ENCODE results near the gene GPR152.

DNA sequence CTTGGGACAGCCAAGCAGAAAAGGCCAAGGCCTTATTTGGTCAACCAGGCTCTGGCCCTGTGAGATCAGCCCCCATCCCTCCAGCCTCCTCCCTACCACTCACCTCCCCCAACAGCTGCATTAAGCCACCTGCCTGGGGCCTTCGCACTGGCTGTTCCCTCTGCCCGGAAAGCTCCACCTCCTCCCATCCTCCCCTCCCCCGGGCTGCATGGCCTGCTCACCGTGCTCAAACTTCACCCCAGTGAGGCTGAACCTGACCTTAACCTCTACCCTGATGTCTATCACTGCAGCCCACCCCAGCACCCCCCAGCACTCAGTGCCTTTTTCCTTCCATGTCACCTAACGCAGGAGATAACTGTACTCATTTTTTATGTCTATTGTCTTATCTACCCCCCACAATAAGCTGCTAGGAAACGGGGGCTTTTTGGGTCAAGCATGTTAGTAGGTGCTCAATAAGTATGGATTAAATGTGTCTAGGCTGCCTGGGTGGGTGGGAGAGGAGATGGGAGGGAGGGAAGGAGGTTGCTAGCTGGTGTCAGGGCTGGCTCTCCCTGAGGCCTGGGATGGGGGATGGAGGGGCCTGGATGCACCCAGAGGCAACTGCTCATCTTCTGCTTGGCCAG, 16.0 kb downstream of the GPR152 start:
- TF ChIP-seq, protein P1, sequence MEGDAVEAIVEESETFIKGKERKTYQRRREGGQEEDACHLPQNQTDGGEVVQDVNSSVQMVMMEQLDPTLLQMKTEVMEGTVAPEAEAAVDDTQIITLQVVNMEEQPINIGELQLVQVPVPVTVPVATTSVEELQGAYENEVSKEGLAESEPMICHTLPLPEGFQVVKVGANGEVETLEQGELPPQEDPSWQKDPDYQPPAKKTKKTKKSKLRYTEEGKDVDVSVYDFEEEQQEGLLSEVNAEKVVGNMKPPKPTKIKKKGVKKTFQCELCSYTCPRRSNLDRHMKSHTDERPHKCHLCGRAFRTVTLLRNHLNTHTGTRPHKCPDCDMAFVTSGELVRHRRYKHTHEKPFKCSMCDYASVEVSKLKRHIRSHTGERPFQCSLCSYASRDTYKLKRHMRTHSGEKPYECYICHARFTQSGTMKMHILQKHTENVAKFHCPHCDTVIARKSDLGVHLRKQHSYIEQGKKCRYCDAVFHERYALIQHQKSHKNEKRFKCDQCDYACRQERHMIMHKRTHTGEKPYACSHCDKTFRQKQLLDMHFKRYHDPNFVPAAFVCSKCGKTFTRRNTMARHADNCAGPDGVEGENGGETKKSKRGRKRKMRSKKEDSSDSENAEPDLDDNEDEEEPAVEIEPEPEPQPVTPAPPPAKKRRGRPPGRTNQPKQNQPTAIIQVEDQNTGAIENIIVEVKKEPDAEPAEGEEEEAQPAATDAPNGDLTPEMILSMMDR (IDR thresholded peaks at IDR 0.05; ENCODE audit: insufficient read depth, low read length) = no peak
- TF ChIP-seq, protein P2, sequence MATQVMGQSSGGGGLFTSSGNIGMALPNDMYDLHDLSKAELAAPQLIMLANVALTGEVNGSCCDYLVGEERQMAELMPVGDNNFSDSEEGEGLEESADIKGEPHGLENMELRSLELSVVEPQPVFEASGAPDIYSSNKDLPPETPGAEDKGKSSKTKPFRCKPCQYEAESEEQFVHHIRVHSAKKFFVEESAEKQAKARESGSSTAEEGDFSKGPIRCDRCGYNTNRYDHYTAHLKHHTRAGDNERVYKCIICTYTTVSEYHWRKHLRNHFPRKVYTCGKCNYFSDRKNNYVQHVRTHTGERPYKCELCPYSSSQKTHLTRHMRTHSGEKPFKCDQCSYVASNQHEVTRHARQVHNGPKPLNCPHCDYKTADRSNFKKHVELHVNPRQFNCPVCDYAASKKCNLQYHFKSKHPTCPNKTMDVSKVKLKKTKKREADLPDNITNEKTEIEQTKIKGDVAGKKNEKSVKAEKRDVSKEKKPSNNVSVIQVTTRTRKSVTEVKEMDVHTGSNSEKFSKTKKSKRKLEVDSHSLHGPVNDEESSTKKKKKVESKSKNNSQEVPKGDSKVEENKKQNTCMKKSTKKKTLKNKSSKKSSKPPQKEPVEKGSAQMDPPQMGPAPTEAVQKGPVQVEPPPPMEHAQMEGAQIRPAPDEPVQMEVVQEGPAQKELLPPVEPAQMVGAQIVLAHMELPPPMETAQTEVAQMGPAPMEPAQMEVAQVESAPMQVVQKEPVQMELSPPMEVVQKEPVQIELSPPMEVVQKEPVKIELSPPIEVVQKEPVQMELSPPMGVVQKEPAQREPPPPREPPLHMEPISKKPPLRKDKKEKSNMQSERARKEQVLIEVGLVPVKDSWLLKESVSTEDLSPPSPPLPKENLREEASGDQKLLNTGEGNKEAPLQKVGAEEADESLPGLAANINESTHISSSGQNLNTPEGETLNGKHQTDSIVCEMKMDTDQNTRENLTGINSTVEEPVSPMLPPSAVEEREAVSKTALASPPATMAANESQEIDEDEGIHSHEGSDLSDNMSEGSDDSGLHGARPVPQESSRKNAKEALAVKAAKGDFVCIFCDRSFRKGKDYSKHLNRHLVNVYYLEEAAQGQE (IDR thresholded peaks at IDR 0.05; ENCODE audit: insufficient replicate concordance, low read depth) = no peak
